Left ventricle myocardium inferior (tissue), 1 donor: ENCODE measurements around the gene JHY. TPM values are rescaled to one million over a fixed set of nuclear protein-coding genes. Genes with fewer than 3 reads are reported as not detected.

ENCODE experiments used
- DNase-seq: peaks from one replicate; pipeline ENCODE4 v3.0.0-alpha.2; 2020
- H3K27ac ChIP-seq: fragments of 200-600 bp; replicated peaks from 2 replicates; pipeline ENCODE4 v1.8.0; 2021
- H3K27me3 ChIP-seq: fragments of 200-600 bp; 2 replicates; pipeline ENCODE4 v1.8.0; 2021; ENCODE audit warnings: low read depth
- H3K36me3 ChIP-seq: fragments of 200-600 bp; 2 replicates; pipeline ENCODE4 v1.8.0; 2021
- H3K4me1 ChIP-seq: fragments of 200-600 bp; 2 replicates; pipeline ENCODE4 v1.8.0; 2021
- H3K4me3 ChIP-seq: fragments of 200-600 bp; 2 replicates; pipeline ENCODE4 v1.8.0; 2021; ENCODE audit warnings: mild to moderate bottlenecking, moderate library complexity
- H3K9me3 ChIP-seq: fragments of 200-600 bp; replicated peaks from 2 replicates; pipeline ENCODE4 v1.8.0; 2021
- CTCF ChIP-seq: fragments of 200-600 bp; IDR thresholded peaks from 2 replicates; pipeline ENCODE4 v1.8.0; 2021; ENCODE audit warnings: antibody characterized with exemption, mild to moderate bottlenecking, borderline replicate concordance
- intact Hi-C: fragments of 100-400 bp; cut with micrococcal nuclease; formaldehyde crosslinking; loops from one replicate; pipeline ENCODE4 v1.11.0; 2022
- total RNA-seq: library from RNA; stranded (reverse); fragmentation: NEBNext Ultra II Directional; extraction: Animal tissue kit (Norgen Biotek cat#: 25700); gene quantifications from one replicate; pipeline ENCODE4 v1.2.1, GENCODE V29; 2021
- donor health status: DM: no; HTN: yes; CAD: no; lungs with severe emphysema.

JHY gene
- total RNA-seq, 1 donor from 2014 or later = 1.8 TPM

GRCh38 chr11:122981388-122982264 is 99.1 kb downstream of the JHY start, which contains the start of gene BSX:
BSX (minus strand) TSS chr11:122981834; CDS start chr11:122981671, 163 bp downstream.
- peaks cover 100% of the 10 kb centered on the region for H3K27me3 ChIP-seq
- peak within 1 kb of the TSS; percentile 27 for H3K4me3 ChIP-seq
- peaks cover 29% of the 10 kb centered on the region for H3K4me1 ChIP-seq
- peak; percentile 58 for DNase-seq
- intact Hi-C loops = no loop called here
- no peaks in the 10 kb centered on the region for H3K9me3 ChIP-seq
- H3K27ac ChIP-seq = no peak within 1 kb of the TSS
- TF ChIP-seq CTCF = no peak
- H3K36me3 ChIP-seq = no peaks in the 10 kb centered on the region

GRCh38 chr11:122983438-122984185 is 101.1 kb downstream of the JHY start:
- H3K27me3 ChIP-seq = peaks cover 100% of the 10 kb centered on the region
- no peak overlapping the region for H3K27ac ChIP-seq
- intact Hi-C loops = no loop called here
- peaks cover 16% of the 10 kb centered on the region for H3K4me1 ChIP-seq
- DNase-seq = no peak
- H3K4me3 ChIP-seq = peak overlapping the region; percentile 72
- no peaks in the 10 kb centered on the region for H3K36me3 ChIP-seq
- no peaks in the 10 kb centered on the region for H3K9me3 ChIP-seq
- TF ChIP-seq CTCF = no peak

GRCh38 chr11:122984186-122985011 is 101.8 kb downstream of the JHY start:
- Histone ChIP-seq H3K4me1 (peaks cover 16% of the 10 kb centered on the region), H3K27me3 (peaks cover 95% of the 10 kb centered on the region), H3K36me3 (no peaks in the 10 kb centered on the region), H3K4me3 (peak overlapping the region; percentile 72), H3K27ac (no peak overlapping the region), H3K9me3 (no peaks in the 10 kb centered on the region)
- no peak for TF ChIP-seq CTCF
- no peak for DNase-seq
- intact Hi-C loops = no loop called here

GRCh38 chr11:122995526-122995925 is 113.0 kb downstream of the JHY start:
- no peak for TF ChIP-seq CTCF
- H3K4me1 ChIP-seq = no peaks in the 10 kb centered on the region

More at GRCh38 chr11:122995526-122995925, 113.0 kb downstream of the JHY start:
- Histone ChIP-seq H3K36me3 (no peaks in the 10 kb centered on the region), H3K9me3 (no peaks in the 10 kb centered on the region), H3K4me3 (no peak overlapping the region), H3K27me3 (peaks cover 90% of the 10 kb centered on the region), H3K27ac (no peak overlapping the region)
- intact Hi-C loops = no loop called here
- DNase-seq = no peak
